Cardiac fibroblast (primary cell): Measurements from ENCODE around the gene MGST3.

Experiments used
- DNase-seq, 2 donors: peaks; one replicate each; pipeline versions ENCODE4 v3.0.0 to v3.0.0-alpha.2; 2010; ENCODE audit warnings: low read depth in 2 of 2
- H3K4me3 ChIP-seq, 2 donors: replicated peaks in 1 of 2; 1 replicate in 1 of 2; 2 replicates in 1 of 2; pipeline ENCODE4 v1.5.1; 2011; ENCODE audit warnings: low read depth in 2 of 2, low read length in 2 of 2, mild to moderate bottlenecking in 2 of 2, moderate library complexity in 1 of 2
- CTCF ChIP-seq: IDR thresholded peaks from one replicate; pipeline ENCODE4 v1.5.1; 2011; ENCODE audit warnings: low read depth, mild to moderate bottlenecking, low read length, inconsistent platforms

MGST3 gene

DNA sequence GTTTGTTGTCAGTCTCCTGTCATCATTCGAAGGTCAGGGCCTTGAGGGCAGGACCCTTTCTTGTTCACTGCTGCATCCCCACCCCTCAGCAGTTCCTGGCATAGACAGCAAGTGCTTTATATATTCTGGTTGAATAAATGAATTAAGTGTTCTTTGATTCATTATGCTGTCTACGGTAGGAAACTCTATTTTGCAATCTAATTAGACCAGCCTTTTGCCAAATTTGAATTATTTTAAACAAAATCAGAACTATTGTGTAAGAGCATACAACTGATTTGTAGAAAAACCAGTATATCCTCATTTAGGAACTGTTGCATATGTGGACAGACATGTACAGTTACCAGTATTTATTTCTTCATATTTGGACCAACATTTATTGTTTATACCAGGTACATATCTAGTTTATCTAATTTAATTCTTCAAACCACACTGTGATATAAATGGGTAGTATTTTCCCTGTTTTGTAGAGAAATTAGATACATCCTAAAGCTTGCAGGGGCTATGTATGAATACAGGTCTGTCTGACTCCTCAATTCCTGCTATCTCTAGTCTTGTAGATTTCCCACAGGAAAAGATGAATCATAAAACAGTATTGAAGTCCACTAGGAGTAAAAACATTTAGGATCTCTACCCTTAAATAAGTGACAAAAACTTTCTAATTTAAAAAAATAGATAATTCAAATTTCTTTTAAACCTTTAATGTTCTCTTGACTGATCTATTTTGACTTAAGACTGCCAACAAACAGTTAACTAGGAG lies 10.4 kb downstream of the MGST3 start:
- no peak overlapping the region for H3K4me3 ChIP-seq
- no peak for TF ChIP-seq CTCF
- peak in 1 of 2 donors; percentile 24 for DNase-seq

GRCh38 chr1:165644064-165644735 lies 13.2 kb downstream of the MGST3 start:
- no peak for TF ChIP-seq CTCF
- DNase-seq, result peak in 1 of 2 donors; percentile 22
- no peak overlapping the region for H3K4me3 ChIP-seq

- no peak for DNase-seq
- H3K4me3 ChIP-seq, result no peak overlapping the region
- TF ChIP-seq CTCF, result no peak
Measured at GRCh38 chr1:165645654-165646366, 14.8 kb downstream of the MGST3 start.

DNA sequence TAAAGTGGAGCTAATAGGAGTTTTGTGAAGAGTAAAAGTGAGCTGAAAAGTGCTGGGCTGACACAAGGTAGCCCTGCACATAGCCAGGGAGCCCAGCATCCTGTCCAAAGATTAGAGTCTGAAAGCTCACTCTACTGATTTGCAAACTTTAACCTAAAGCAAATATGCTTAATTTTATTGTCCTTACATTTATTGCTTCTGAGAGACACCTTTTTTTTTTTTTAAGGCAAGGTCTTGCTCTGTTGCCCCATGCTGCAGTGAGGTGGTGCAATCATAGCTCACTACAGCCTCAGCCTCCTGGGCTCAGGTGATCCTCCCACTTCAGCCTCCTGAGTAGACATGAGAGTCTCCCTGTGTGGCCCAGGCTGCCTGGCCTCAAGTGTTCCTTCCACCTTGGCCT lies 16.5 kb downstream of the MGST3 start:
- no peak for DNase-seq
- TF ChIP-seq CTCF, result no peak
- H3K4me3 ChIP-seq, result no peak overlapping the region

DNA sequence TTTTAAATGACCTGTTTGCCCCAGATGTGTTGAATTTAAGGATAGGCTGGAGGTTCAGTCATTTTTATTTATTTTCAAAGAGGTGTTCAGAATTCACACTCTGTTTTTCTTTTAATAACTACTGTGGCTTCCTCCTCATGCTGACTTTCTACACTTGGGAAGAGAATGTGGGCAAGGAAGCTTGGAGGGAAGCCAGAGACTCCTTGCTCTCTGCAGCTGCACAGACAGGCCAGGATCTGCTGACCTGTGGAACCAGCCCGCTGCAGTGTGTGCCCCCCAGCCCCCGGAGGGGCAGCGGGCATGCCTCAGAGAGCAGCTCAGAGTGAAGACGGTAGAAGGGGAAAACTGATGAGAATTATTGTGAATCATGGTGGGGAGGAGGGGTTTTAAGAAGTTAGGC lies 16.9 kb downstream of the MGST3 start:
- peak in 1 of 2 donors; percentile 64 for DNase-seq
- TF ChIP-seq CTCF, result no peak
- no peak overlapping the region for H3K4me3 ChIP-seq

DNA sequence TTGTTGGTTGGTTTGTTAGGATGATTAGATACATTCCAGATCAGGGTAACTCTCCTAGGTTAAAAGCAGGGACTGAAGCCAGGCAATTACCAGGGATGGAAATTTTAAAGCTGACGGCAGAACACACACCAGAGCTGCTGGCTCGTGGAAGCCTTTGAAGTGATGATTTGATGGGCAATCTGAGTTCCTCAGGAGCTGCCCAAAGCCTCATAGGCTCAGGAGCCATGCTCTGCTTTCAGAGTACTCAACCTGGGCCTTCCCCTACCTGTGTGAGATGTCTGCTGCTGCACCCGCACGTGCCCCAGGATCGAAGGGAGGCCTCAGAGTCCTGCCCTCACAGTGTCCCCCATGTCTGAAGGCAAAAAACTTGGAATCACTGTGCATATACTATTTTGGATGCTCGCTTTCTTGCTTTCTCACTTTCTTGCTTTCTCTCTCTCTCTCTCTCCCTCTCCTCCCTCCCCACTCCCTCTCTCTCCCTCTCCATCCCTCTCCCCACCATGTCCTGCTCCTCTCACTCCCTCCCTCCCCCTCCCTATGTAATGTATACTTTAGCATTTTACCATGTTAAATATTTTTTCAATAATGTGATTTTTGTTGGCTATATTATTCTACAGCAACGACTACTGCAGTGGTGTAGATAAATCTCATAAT lies 18.0 kb downstream of the MGST3 start:
- H3K4me3 ChIP-seq, result no peak overlapping the region
- TF ChIP-seq CTCF, result no peak
- no peak for DNase-seq
